Measurements from ENCODE around the gene LHX5. TPM values are rescaled to one million over a fixed set of nuclear protein-coding genes. Genes with fewer than 3 reads are reported as not detected.

The LHX5 gene
- total RNA-seq, 1 donor from 2014 or later: not detected

DNA sequence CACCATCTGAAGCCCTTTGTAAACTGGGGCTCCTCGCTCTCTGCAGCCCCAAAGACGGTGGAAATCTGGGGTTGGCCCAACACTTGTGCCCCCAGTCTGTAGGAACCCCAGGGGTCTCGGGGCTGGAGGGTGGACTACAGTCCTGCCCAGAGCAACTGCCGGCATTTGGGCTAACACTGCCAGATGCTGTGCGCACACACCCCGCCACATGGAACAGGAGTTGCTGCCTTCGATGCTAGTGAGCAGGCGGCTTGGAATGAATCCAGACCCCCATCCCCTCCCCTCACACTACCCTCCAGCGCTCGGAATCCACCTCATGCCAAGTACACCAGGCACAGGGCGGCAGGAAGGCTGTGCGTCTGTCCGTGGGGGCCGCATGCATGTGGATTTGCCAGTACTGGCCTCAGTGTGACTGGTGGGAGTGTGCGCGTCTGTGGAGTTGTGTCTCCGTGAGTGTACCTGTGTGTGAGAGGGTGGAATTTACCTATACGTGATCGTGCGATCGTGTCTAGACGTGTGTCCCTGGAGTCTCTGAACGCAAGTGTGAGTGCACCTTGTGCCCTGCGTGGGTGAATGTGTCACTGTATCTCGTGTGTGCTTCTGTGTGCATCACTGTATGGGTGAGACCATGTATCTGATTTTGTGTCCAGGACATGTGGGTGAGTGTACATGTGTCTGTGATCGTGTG, 5.1 kb downstream of the LHX5 start:
- DNase-seq (ENCODE audit: extremely low read depth, low read depth, low spot score): no peak

DNA sequence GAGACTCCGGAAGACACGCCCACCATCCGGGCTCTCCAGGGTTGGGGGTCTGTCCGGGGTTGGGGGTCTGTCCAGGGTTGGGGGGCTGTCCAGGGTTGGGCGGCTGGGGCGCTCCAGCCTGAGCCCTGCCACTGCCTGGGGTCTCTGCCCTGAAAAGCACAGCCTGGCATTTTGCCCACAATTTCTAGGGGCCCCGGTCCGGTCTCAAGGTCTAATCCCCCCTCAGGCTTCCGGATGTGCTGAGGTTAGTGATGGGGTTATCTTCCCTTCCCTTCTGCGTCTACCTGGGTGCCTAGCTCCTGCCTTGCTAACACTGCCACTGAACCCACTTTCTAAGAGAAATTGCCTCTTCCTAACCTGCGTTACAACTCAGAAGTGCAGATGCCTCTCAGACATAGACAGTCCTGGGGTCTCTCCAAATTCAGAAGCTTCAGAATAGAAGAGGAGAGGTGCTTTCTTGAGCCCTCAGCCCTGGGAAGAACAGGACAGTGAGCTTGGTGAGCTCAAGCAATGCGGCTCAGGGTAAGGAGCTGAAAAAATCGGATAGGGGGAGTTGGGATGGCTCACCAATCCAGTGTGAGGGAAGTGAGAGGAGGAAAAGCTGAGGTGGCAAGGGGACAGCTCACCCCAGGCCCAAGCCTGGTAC, 5.7 kb downstream of the LHX5 start:
- no peak for DNase-seq (ENCODE audit: extremely low read depth, low read depth, low spot score)

DNA sequence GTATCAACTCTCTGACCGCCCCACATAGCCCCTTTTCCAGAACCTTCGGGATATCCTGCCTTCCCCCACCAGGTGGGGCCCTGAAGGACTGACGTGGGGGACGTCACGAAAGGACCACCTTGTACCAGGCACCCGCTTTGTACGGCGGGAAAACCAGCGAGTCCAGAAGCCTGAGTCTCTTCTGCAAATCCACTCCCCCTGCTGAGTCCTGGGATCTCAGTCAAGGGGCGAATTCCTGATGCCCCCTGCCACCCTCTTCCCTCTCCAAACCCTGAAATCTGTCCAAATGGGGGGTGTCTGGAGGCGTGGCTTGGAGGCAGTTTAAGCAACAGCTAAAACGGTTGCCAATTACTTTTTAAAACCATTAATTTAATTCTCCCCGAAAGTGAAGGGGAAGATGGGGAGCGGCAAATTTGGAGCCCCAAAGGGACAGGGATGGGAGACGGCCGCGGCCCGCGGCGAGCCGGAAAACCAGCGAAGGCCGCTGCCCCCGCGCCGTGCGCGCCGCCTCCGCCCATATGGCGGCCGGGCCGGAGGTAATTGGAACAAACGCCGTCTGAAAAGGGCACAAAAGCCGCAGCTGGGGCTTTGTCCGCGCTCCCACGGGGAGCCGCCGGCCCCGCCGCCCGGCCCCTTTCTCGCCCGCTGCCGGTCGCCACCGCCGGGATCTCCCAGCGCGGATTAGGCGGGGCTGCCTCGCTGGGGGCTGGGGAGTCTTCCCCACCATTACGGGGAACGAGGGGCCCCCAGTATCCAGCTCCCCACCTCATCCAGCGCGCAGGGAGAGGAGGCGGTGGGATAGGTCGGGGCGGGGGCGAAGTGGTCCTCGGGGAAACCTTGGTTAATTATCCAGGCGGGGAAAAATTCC, 6.6 kb downstream of the LHX5 start:
- DNase-seq (ENCODE audit: extremely low read depth, low read depth, low spot score): no peak

DNA sequence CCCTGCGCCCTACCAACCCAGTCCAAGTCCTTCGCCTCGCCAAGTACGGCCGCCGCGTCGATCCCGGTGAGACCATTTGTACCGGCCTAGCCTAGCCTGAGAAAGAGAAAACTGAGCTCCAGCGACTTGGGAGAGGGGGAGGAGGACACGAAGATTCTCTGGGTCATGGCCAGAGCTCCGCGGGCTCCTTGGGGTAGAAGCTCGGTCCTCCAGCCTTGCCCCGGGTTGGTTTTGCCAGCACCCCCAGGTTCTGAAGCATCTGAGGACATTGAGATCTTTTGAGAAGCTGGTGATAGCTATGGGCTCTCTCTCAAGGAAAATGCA, 7.3 kb downstream of the LHX5 start:
- DNase-seq (ENCODE audit: extremely low read depth, low read depth, low spot score): no peak

DNA sequence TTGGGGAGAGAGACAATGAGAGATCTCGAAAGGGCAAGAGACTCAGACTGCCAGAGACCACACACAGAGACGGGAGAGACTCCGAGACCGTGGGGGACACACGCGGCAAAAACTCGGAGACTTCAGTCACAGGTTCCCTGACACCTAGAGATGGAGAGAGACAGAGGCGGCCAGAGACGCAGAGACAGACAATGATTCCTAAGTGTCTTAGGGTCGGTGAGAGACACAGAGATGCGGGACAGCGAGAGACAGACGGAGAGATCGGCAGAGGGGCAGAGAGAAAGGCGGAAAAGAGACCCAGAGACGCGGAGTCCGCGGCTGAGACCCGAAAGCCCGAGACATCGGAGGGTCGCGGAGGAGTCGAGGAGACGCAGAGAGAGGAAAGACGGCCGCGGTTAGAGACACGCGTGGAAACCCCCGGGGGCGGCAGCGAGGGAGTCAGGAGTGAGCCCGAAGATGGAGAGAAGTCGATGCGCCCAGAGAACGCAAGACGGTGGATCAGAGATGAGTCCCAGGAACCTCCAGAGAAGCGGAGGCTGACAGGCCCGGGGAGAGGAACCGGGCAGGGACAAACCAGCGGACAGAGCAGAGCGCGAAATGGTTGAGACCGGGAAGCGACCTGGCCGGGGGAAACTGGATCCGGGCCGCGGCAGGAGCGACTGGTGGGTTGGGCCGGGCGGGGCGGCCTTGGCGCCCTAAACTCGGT, 7.8 kb downstream of the LHX5 start:
- no peak for DNase-seq (ENCODE audit: extremely low read depth, low read depth, low spot score)

DNA sequence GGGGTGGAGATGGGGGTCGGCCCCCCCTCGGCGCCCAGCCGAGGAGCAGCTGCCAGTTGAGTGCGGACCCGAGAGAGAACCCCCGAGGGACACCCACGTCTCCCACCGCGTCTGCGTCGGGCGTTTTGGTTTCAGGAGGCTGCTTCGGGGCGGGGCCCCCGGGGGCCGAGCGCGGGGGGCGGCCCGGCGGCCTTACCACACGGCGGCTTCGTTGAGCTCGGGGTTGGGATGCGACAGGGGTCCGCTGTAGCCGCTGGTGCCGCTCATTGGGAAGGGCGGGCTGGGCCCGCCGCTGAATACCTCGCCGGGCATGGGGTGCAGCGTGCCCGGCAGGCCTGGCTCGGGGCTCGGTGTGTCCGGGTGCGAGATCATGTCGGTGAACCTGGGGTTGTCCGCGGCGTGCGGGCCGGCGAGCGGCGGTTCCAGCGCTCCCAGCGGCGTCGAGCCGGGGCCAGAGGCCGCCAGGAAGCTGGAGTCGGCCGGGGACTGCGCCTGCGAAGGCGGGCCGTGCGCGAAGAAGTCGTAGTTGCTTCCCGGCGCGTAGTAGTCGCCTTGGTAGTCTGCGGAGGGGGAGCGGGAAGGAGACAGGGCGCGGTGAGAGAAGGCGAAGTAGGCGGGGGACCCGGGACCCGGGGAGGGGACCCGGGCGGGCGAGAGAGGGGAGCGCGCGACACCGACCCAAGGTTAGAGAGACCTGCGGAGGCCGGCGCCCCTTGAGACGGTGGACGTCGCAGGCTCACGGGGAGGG, 8.5 kb downstream of the LHX5 start:
- no peak for DNase-seq (ENCODE audit: extremely low read depth, low read depth, low spot score)

DNA sequence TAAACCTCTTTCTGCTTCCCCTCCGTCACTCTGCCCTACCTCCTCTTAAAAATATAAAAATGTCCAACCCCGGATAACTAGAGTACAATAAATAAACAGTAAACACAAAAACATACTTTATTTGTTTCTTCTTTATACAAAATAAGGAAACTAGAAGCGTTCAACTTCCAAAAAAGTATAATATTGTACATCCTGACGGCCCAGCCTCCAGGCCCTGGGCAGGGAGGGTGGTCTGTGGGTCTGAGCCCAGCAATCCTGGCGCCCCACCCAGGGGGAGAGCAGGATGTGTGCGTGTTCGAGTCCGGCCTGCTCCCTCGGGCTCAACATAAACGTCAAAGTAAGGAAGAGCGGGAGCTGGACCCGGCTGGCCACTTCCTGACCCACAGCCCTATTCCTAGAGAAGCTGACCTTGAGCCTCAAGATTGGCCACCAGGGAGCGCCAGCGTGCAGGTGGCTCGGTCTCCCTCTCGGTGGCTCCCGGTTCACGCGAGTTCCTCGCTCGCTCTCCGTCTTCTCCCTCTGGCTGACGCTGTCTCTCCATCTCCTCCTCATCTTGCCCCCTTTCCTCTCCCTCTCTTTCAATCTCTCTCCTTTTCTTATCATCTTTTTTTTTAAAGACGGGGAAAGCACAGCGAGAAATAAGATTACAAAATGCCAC, 9.4 kb downstream of the LHX5 start:
- DNase-seq (ENCODE audit: extremely low read depth, low read depth, low spot score): no peak

DNA sequence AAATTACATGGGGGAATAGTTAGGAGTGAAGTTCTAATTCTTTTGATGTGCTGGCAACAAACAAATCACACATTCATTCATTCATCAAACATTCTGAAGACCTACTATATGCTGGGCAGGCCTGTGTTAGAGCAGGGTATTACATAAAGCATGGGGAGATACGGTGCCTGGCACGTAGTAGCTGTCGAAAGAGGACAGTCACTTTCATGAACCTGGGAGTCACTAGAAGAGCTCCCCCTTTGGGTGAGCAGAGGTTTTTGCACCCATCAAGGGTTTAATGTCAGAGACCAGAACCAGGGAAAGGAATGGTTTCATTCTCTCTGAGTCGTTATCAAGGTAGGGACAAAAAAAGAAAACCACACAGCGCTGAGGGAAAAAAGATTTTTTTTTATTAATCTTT, 10.0 kb downstream of the LHX5 start:
- DNase-seq (ENCODE audit: extremely low read depth, low read depth, low spot score): no peak

DNA sequence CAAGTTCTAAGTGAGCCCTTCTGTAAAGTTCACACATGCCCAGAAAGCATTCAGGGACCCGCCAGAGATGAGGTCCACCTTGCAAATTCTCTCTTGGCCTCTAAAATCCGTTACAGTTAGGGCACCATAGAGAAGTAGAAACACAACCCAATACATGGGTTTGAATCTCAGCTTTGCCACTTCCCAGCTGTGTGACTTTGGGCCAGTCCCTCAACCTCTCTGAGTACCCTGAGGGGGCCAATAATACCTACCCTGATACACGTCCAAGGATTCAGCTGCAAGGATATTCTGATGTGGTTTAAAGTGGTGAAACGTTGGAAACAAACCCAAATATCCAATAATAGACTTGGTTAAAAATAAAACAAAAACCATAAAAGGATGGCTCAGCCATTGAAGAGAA, 11.7 kb downstream of the LHX5 start:
- no peak for DNase-seq (ENCODE audit: extremely low read depth, low read depth, low spot score)

DNA sequence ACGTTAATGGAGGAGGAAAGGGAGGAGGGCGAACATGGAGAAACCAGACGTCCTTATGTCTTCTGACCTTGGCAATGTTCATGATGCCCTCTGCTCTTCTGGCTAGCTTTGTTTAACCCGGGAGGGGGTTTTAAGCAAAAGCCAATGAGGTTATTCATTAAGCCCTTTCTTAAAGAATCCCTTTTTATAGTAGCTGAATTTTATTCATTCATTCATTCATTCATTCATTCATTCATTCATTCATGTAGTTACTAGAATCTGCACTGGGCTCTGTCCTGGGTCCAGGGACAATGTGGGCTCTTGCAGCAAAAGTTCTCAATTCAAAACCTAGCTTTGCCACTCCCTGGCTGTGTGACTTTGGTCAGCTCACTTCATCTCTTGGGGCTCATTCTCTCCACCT, 14.0 kb downstream of the LHX5 start:
- DNase-seq (ENCODE audit: extremely low read depth, low read depth, low spot score): no peak

DNA sequence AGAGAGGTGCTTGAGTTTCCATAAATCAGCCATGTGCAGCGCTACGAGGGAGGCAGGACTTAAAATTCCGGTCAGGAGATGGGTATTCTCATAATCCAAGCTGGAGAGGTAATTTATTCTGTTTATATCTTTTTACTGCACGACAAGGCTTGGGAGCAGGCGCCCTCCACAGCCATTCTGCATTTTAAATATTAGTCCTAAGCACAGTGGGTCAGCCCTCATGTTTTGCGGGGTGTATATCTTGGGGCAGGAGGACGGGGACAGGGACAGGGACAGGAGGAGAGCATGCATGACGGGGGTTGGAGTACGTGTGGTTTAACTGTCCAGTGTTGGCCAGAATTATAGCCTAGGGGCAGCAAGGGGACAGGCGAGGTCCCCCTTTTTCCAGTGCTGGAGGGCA, 14.5 kb downstream of the LHX5 start:
- DNase-seq (ENCODE audit: extremely low read depth, low read depth, low spot score): no peak

DNA sequence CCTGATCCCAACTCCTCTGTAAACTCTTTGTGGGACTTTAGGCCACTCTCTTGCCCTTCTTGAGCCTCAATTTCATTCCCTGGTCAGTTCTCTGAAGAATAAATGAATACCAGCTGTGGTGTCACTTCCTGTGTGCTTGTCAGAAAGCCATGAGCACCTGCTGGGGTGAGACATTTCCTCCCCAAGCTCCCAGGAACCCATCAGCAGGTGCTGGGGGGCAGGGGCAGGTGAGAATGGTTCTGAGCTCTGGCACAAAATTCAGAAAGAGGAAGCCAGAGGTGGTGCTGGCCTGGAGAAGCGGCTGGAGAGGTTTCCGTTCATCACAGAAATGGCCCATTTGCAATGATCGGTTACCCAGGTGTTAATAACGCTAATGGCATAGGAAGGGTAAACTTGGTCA, 14.9 kb downstream of the LHX5 start:
- no peak for DNase-seq (ENCODE audit: extremely low read depth, low read depth, low spot score)

DNA sequence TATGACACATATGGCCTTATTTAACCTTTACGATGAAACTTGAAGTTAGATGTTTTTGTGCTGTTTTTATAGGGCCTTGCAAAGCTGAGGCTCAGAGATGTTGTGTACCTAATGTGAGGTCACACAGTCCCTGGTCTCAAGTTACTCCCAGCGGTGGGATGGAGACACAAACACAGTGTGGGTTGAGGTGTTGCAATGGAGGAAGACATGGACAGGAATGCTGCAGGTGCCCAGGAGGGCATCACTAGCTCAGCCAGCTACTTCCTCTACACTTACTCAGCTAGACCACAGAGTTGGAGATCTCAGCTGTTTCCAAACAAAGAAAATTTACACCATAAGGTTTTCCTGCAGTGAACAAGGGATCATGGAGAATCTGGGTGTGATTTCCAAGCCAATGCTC, 15.5 kb downstream of the LHX5 start:
- DNase-seq (ENCODE audit: extremely low read depth, low read depth, low spot score): no peak

DNA sequence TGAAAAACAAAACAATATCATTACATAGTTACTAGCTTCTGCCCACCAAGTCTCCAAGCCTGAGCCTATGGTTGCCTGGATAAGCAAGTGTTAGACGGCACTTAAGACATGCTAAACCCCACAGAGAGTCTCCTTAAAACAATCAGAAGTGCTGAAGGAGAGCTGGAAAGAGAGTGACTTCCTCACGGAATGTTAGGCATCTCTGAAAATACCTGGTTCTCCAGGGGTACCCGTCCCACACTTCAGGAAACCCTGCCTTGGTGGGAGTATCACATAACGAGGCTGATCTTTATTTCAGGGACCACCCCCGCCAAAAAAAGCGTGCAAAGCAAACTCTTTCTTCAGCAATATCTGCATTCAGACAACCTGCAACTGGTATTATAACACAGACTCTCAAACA, 18.3 kb downstream of the LHX5 start:
- DNase-seq (ENCODE audit: extremely low read depth, low read depth, low spot score): no peak

DNA sequence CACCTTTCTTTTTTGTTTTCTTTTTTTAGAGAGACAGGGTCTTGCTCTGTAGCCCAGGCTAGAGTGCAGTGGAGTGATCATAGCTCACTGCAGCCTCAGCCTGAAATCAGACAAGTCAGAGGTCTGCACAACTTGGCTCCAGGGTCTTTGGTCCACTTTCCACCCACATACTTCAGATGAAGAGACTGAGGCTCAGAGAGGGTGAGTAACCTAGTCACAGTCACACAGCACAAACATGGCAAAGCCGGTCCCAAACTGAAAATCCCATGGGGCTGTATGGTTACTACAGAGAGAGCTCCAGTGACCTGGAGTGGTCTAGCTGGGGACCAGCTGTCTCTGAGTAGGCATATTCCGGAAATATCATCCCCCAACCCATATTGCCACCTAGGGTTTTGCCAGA, 19.2 kb downstream of the LHX5 start:
- DNase-seq (ENCODE audit: extremely low read depth, low read depth, low spot score): no peak

DNA sequence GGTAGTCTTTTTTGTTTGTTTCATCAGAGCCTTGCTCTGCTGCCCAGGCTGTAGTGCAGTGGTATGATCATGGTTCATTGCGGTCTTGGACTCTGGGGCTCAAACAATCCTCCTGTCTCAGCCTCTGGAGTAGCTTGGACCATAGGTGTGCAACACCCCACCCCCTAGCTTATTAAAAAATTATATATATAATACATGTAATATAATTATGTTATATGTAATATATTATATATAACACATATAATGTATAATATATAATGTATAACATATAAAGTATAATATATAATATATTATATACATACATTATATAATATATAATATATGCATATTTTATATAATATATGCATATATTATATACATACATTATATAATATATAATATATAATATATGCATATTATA, 21.8 kb downstream of the LHX5 start:
- DNase-seq (ENCODE audit: extremely low read depth, low read depth, low spot score): no peak

DNA sequence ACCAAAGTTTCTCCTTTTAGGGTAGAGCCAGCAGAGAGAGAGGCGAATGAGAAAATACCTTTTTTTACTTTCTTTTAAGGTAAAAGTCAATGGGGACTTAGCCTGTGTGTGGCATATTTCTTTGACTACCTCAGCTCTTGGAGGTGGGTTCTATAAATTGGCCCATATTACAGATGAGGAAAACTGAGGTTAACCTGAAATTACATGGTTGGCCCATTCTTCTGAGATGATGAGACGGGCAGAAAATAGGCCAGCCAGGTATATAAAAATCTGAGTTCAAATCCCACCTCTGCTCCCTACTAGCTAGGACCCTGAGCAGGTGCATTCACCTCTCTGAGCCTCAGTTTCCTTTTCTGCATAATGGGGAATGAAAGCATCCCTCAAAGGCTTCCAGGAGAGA, 22.4 kb downstream of the LHX5 start:
- DNase-seq (ENCODE audit: extremely low read depth, low read depth, low spot score): no peak

DNA sequence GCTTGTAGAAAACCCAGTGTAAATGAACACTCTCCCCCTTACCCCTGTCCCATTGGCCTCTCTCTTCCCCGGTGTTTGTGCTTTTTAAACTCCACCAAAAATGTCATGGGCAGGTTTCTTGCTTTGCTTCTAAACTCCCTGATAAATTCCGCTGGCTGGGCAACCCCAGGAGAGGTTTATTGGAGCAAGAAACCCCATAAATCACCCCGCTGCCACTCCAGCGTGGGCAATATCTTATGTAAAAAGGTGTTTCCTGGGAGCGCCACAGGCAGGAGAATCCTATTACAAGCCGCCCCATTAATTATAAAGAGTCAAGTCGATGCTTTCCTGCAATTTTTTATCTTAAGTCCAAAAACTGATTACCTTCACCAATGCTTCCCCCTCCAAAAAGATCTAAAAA, 22.8 kb downstream of the LHX5 start:
- no peak for DNase-seq (ENCODE audit: extremely low read depth, low read depth, low spot score)

DNA sequence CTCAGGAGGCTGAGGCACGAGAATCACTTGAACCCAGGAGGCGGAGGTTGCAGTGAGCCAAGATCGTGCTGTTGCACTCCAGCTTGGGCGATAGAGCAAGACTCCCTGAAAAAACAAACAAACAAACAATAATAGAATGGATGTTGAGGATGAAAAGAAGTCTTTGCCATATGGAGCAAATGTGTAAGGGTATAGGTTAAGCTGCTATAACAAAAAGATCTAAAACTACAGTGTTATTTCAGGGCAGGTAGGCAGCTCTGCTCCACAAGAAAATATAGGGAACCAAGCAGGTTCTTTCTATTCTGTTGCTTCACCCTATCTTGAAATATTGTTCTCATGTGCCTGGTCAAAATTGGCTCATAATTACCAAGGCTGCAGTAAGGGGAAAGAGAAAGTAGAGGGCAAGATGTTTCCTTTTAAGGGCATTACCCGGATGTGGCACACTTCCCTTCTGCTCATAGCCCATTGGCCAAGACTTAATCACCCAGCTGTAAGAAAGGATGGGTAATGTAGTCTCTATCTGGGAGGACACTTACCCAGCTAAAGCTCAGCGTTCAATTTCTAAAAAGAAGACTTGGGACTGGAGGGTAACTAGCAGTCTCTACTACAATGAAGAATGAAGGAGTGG, 26.0 kb downstream of the LHX5 start:
- DNase-seq (ENCODE audit: extremely low read depth, low read depth, low spot score): no peak

DNA sequence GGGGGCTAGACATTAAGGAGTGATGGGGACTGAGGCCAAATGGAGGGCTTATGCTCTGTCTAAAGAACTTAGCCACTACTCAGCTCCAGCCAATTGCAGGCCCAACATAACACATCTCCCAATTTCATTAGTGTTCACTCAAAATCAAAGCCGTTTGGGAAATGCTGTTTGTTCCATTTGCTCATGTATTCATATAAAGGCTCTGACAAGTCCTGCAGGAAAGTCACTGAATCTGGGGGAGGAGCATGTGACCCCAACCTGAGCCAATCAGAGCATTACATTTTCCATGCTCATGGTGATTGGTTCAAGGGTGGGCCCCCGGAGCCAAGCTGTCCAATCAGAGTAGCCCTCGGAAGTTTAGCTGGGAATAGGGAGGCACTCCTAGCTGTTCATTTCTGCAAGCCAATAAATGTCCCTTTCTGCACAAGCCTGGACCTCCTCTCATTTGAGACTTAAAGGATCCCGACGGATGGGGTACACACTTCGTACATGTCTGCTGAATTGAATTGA, 28.6 kb downstream of the LHX5 start:
- no peak for DNase-seq (ENCODE audit: extremely low read depth, low read depth, low spot score)

Measured in glomerular endothelial cell (primary cell).